Stimulated activated CD8-positive, alpha-beta memory T cell treated with anti-CD3 and anti-CD28 coated beads, Interleukin-7, amount 100 ng/mL, for 1 hour (primary cell): ENCODE results near the gene PDGFC.

Source experiments
- DNase-seq, 2 donors: peaks; one replicate each; pipeline ENCODE4 v3.0.0-alpha.2; 2020; ENCODE audit warnings: low read depth in 2 of 2

PDGFC gene, protein sequence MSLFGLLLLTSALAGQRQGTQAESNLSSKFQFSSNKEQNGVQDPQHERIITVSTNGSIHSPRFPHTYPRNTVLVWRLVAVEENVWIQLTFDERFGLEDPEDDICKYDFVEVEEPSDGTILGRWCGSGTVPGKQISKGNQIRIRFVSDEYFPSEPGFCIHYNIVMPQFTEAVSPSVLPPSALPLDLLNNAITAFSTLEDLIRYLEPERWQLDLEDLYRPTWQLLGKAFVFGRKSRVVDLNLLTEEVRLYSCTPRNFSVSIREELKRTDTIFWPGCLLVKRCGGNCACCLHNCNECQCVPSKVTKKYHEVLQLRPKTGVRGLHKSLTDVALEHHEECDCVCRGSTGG

DNA sequence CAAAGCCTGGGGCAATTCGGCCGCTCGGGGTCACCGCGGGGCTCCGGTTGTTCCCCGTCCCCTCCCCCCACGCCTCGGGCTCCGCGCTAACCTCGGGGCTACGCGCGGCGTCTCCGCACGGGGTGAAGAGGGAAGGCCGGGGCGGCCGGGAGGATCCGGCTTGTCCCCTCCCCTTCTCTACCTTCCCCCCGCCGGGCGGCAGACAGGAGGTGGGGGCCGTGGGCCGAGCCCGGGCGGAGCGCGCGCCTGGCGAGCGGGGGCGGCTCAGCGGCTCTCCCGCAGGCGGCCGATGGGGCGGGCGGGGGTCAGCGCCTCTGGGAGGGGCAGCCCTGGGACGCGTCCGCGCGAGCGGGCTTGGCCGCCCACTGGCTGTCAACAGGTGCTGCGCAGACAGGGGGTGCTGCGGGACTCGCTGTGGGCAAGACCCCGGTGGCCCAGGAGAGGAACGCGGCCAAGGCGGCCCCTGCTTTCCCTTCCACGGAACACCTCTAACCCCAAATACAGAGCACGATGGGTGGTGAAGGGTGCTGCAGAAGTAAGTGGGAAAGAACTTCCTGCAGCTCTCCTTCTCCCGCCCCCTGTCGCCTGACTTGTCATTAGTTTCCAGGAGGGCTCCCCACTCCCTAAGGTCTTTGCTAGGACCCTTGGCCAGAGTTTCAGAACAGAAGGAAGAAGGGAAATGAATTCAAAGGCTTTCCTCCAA lies at the start of gene PDGFC:
Gene PDGFC, minus strand, starts transcription at position 124 of the 703 bp plus-strand sequence. CDS start 896 bp downstream, outside the sequence.
- no peak for DNase-seq

- DNase-seq: no peak
These were observed 49.3 kb upstream of the PDGFC start for GRCh38 chr4:157020882-157021281.

DNA sequence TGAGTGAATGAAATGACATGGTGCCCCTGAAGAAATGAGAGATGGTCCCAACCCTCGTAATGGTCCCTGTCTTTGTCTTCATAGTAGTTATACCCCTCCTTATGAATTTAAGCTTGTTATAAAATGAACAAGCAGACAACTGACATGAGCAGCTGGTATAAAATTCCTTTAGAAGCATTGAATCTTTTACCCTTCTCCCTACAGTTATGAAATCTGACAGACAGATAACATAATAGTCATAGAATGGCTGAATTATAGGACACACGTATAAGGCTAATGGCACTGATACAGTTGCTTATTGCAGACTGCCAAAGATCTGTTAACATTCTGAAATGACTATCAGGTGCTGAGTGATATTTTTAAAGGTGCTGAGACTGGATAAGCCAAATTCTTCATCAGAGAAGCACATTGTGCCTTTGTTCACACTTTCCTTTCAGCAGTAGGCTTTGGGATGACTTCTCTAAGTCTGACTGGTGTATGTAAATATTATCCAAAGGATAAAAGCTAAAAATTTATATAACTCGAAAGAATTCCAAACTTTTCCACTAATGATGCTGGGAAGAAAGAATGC lies 47.4 kb upstream of the PDGFC start:
- DNase-seq: no peak

DNA sequence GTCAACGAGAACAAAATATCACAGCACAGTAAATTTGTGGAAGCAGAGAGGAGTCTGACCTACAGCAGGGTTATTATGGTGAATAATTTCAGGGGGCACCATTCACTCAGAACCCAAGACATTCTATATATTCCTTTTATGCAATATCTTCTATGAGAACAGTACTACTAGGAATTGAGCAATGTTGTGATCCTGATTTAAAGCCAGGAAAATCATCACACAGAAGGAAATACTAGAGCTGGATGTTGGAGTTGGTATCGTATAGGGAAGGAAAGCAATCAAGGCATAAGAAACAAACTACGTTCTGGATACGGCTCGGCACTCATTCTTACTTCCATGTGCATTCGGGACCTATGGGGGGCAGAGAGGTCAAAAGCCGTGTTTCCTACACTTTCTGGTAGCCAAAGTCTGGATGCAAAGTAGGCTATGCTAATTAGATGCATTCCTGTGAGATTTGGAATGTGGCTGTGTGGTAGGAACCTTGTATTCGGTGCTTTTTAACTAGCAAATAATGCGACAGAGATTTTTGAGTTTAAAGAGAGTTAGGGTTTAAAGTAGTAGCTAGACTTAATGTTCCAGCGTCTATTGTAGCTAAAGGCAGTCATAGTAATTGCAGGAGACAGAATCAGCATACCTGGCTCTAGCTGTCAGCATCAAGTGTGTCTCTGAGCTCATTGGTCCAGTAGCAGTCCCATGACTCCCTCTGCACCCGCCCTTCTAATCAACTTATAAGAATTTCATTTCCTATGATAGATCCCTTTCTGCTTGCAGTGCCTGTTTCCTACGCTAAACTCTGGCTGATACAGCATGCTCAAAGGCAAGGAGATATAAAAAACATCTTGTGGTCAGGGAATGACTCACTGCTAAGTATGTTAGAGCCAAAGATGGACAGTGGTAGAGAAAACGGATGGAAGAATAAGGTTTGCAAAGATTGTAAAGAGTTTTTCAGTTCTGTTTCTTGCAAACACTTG lies 43.3 kb upstream of the PDGFC start:
- DNase-seq: no peak

DNA sequence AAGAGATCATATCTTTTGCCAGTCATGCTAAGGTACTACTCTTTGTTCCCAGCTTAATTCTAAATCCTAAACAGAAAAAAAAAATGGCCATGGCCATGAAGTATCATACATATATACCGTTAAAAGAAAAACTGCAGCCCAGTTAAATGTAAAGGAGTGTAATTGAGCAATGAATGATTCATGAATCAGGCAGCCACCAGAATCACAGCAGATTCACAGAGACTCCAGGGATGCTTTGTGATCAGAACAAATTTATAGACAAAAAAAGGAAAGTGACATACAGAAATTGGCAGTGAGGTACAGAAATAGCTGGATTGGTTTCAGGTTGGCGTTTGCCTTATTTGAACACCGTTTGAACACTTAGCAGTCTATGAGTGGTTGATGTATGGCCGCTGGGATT lies 42.1 kb upstream of the PDGFC start:
- no peak for DNase-seq

- no peak for DNase-seq
These were observed 41.2 kb upstream of the PDGFC start for GRCh38 chr4:157012781-157013180.

- no peak for DNase-seq
These were observed 40.7 kb upstream of the PDGFC start for GRCh38 chr4:157012296-157012695.

DNA sequence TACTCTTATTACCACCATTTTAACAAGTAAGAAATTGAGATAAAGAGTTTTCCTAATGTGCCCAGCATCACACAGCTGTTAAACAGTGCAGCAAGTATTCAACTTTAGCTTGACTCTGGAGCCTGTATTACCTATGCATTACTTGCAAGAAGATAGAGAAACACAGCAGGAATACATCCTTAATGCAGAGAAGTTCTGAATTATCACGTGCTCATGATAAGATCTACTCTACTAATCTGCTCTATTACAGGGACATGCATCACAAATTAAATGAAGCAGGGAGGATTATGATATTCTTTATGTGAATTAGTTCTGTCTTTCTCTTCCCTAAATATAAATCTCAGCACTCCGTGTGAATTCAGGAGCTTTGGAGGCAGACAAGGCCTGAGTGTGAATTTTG lies 39.0 kb upstream of the PDGFC start:
- no peak for DNase-seq

- DNase-seq: no peak
These were observed 34.2 kb upstream of the PDGFC start for GRCh38 chr4:157005831-157006230.

DNA sequence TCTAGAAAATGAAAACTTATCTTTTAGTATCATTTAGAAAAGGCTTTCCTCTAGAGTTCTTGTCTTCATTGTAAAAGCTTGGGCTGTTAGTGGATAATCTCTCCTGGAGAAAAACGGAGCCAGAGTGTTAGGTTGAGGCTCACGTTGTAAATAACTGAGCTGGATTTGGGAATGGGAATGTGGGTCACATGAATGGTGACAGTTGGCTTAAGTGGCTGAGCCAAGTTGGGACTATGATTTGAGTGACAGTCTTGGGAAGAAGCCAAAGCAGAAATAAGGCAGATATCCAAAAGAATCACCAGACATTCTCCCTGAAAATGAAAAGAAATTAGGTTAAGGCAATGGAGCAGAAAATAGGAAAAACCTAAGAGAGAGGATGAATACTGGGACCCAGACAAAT lies 33.6 kb upstream of the PDGFC start:
- no peak for DNase-seq

DNA sequence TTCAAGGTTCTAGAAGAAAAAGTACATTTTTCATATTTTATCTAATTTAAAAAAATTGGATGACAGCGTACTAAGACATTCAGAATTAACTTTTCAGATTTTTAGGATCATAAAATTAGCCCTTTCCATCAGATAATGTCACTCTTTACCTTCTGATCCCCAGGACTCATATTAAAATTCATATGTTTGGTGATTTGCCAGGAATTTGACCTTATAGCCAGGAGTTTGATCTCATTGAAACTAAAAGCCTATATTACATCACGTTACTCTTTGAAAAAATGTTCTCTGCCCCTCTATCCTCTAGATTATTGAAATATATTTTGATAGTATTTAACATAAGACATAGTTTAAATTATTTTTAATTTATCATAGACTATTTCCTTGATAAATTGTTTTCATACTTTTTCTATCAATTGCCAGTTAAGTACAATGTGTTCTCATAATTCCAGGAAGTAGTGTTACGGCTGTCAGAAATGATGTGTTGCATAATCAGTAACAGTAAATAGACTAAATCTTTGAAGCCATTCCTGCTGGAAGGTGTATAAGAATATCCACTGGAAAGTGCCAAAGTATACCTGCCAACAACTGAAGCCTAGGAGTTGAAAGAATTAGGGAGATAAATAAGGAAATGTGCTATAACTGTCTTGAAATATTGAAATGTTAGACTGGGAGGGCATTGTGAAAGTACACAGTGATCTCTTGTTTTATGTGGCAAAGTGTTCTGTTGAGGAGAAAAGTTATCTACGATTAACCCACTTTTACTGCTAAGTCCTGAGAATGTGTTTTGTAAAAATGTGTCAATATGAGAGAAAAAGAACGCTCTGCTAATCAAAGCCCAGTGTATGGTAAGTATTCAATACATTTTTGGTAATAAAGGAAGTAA lies 32.9 kb upstream of the PDGFC start:
- DNase-seq: no peak

DNA sequence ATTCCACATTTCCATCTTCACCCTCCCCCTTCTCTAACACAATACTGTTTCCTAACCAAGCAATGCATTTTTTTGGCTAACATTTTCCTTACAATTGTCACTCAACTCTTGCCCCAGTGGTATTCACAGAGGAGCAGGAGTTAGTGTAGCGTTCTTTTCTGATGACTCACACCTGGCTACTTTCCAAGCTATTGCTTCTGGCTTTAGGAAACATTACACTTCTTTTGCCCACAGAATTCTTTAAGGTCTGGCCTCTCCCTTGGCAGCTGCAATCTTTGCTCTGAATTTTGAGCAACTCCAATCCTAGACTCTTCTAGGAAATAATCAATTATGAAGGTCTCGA lies 27.5 kb upstream of the PDGFC start:
- DNase-seq: no peak

DNA sequence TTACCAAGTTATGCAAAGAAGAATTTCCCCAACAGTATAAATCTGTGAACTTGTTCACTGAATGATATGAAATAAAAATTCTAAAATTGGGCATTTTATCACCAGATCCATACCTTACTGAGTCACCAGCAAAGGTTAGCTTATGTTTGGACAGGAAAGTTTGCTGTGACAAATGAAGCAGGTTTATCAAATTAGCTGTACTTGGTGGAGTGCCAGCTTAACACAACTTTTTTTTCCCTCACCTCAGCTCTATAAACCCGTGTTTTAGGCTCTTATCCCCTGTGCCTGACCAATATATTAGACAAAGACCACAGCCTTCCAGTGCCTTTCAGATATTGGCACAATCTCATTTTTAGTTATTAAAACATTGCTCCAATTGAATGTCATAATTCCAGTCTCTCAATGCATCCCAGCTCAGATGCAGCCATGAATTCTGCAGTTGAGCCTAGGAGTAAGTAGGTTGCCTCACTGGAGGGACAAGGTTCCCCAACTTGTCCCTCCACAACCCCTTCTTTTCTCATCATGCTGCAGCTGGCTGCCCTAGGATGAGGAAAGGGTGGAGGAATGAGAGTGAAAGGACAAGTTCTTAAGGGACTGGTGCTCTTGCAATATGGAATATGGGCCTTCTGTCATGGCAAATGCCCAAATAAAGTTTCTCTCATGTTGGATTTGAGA lies 27.0 kb upstream of the PDGFC start:
- DNase-seq: no peak

DNA sequence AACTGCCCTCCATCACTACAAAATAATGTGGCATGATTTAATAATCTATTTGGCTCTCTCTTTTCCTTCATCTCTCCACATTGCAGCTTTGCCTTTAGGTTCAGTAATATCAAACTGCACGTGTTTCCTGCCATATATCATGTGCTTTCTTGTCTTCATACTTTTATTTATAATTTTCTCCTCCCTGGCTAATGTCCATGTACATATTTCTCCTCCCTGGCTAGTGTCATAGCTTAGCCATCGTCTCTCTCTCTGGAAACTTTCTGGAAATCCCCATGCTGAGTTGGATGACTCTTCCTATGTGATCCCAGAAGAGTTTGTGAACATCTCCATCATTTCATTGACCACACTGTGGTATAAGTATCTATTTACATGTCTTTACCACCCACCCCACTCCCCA lies 21.3 kb upstream of the PDGFC start:
- no peak for DNase-seq

- no peak for DNase-seq
These were observed 19.6 kb upstream of the PDGFC start for GRCh38 chr4:156991161-156991560.

DNA sequence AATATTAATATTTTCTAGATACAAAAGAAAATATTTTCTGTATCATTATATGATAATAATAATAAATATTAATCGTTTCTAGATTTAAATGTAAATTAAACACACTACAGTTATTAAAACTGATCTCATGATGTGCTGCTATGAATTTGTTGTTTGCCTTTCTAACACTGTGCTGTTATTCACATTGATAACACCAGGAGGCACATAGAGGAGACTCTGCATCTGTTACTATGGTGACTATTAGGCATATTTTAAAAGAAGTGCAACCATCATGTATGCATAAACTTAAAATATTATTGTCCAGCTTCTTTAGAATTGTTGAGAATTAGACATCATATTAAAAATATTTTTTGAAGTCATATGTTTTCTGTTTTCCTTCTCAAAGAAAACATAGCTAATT lies 11.8 kb upstream of the PDGFC start:
- DNase-seq: no peak

- no peak for DNase-seq
These were observed 9.7 kb upstream of the PDGFC start for GRCh38 chr4:156981262-156981769.

DNA sequence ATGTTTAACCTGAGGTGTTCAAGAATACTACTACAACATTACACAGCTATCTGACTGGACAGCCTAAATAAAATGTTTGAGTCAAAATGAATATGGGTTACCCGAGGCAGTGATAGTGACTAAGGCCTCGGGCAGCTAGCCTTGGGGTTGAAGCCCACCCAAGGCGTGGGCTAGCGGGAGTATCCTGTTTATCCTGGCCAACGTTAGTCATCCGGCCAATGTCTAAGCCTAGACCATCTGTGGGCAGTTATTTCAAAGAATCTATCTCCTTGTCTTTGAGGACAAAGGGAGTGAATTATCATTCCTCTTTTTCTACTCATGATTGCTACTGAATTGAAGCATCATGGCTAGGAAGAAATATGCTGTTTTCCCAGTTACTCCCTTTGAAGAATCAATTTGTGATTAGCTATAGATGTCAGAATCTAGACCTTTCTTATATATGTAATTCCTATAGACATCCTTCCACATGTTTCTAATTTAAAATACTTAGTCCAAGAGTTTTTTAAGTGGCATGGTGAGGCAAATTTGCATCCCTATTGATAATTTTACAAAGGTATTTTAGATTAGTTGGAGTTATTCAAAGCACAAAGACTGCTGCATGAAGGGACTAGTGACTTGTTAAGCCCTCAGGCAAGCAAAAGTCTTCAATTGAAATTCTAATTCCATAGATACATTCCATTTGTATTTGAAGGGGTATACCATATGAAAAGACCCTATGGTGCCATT lies 6.0 kb upstream of the PDGFC start:
- no peak for DNase-seq

GRCh38 chr4:156976147-156976546 lies 4.5 kb upstream of the PDGFC start:
- no peak for DNase-seq

GRCh38 chr4:156975686-156976085 lies 4.1 kb upstream of the PDGFC start:
- no peak for DNase-seq
